GM19455 (cell line): ENCODE measurements around the gene BARX2.
"Not testable (repeated sequence)": the region's sequence is repeated elsewhere in the genome, so short reads cannot be mapped to it uniquely, and the experiment has no call there.

Source experiments
- ATAC-seq: cut with Tn5 transposase; IDR thresholded peaks from one replicate; pipeline ENCODE4 v1.9.1; 2021; ENCODE audit not compliant: unreplicated experiment

The BARX2 gene, protein sequence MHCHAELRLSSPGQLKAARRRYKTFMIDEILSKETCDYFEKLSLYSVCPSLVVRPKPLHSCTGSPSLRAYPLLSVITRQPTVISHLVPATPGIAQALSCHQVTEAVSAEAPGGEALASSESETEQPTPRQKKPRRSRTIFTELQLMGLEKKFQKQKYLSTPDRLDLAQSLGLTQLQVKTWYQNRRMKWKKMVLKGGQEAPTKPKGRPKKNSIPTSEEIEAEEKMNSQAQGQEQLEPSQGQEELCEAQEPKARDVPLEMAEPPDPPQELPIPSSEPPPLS

DNA sequence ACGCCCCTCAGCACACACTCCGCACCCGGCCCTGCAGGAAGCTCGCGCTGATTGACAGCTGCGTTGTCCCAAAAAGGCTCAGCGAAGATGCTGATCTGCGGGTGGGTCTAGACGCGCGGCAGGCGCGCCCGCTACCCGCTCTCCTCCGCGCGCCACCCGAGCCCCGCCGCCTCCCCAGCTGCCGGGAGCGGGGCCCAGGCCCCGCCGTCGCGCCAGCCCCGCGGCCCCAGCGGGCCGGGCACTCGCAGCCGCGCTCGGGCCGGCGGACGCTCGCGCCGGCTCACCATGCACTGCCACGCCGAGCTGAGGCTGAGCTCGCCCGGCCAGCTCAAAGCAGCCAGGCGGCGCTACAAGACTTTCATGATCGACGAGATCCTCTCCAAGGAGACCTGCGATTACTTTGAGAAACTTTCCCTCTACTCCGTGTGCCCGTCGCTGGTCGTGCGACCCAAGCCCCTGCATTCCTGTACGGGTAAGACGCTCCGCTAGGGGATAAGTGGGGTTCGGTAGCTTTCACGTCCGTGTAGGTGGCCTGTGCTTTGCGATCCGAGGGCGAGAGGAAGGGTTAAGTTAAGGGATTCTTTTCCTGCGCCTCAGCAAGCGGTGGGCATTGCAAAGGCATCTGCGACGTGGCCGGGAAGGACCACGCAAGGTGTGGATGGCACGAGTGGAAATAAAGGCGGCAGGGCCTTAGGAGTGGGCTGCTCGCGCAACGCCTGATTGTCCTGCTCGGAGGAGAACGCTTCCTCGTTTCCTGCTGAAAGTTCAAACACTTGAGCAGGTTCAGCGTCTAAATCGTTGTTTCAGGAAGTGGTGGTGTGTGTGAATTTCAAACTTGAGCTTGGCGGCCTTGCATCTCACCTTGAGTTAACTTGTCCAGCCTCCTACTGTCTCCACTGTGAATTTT, at the start of gene BARX2:
BARX2 (plus strand) TSS at position 98 of the 907 bp plus-strand sequence; CDS start at position 286, 188 bp downstream.
- no peak for ATAC-seq

DNA sequence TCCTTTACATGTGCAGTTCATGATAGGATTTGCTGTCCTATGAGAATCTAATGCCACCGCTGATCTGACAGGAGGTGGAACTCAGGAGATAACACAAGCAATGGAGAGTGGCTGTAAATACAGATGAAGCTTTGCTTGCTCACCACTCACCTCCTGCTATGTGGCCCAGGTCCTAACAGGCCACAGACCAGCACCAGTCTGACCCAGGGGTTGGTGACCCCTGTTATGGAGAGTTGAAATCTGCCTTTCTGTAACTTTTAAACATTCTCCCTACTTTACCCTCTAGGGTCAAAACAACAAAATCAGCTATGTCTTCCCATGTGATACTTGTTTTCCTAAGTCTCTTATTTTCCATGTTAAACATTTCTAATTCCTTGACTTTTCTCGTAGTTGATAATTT, 48.7 kb upstream of the BARX2 start:
- no peak for ATAC-seq

DNA sequence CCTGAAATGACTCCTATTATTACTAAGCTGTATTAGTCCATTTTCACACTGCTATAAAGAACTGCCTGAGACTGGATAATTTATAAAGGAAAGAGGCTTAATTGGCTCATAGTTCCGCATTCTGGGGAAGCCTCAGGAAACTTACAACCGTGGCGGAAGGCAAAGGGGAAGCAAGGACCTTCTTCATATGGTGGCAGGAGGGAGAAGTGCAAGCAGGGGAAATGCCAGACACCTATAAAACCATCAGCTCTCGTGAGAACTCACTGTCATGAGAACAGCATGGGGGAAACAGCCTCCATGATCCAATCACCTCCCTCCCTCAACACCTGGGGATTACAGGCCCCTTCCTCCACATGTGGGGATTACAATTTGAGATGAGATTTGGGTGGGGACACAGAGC, 47.9 kb upstream of the BARX2 start:
- not testable (repeated sequence) for ATAC-seq

DNA sequence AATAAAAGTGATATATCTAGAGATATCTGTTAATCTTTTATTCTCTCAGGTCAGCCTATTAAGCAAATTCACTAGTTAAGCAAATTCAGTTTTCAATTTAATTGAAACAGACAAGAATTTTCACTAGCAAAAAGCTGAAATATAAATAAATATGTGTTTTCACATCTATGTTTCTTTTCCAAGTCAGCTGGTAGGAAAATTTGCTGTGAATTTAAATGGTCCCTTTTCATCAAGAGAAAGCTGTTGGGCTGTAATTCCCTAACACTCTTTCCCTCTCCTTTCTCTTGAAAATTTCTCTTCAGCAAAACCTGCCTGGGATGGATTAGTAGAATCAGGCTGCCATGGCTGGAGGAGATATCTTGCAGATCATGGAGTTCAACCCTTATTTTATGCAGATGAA, 46.9 kb upstream of the BARX2 start:
- ATAC-seq = no peak

DNA sequence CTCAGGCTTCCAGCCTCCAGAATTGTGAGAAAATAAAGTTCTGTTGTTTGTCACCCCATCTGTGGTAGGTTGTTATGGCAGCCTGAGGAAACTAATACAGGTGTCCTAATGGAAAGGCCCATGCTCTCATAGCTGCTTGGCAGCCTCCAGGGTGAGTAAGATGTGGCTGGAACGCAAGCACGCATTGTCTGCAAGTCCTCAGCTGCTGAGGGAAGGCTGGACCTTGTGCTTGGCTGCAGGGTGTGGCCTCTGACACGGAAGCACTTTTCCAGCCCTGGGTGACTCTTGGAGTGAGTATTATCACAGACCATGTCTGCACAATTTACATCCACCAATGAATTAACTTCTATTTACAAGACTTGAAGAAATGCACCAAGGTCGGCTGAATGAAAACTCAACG, 44.4 kb upstream of the BARX2 start:
- no peak for ATAC-seq

DNA sequence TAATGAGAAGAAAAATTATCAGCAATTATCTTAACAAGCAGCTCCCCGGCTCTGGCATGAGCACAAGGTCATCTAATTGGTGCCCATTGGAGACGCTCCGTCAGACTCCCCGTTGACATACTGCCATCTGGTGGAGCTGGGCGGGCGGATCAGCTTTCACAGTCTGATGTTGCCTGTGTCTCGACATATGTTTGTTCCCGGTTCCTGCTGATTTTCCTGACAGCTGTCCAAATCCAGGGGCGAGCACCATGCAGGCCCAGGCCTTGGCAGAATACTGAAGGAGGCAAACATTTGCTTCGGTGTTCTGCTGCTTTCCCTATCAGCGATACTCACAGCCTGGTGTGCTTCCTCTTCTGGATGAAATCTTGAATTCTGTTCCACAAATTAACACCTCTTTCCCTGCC, 43.8 kb upstream of the BARX2 start:
- peak; percentile 84 for ATAC-seq

DNA sequence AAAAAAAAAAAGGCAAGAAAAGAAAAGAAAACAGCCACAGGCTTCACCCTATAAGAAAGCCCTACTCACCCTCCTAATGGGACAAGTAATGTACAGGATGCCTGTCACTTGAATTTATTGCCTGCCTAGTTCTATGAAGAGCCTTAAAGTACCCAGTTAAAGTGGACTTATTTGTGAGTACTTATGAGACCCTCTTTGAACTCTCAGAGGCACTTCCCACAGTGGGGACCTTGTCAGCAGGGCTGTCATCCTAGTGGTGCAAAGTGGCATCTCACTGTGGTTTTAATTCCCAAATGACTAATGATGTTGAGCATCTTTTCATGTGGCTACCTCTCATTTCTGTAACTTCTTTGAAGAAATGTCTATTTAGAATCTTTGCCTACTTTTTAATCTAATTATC, 41.8 kb upstream of the BARX2 start:
- no peak for ATAC-seq

DNA sequence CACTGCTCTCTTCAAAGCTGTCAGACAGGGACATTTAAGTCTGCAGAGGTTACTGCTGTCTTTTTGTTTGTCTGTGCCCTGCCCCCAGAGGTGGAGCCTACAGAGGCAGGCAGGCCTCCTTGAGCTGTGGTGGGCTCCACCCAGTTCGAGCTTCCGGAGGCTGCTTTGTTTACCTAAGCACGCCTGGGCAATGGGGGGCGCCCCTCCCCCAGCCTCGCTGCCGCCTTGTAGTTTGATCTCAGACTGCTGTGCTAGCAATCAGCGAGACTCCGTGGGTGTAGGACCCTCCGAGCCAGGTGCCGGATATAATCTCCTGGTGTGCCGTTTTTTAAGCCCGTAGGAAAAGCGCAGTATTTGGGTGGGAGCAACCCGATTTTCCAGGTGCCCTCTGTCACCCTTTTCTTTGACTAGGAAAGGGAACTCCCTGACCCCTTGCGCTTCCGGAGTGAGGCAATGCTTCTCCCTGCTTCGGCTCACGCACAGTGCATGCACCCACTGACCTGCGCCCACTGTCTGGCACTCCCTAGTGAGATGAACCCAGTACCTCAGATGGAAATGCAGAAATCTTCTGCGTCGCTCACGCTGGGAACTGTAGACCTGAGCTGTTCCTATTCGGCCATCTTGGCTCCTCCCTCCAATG, 31.2 kb upstream of the BARX2 start:
- not testable (repeated sequence) for ATAC-seq

DNA sequence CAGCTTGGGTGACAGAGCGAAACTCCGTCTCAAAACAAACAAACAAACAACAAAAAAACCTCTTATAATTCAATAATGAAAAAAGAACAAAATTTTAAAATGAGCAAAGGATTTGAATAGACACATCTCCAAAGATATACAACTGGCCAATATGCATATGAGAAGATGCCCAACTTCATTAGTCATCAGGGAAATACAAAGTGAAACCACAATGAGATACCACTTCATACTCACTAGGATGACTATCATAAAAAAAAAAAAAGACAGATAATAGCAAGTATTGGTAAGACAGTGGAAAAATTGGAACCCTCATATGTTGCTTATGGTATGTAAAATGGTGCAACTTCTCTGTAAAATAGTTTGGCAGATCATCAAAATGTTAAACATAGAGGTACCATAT, 28.7 kb upstream of the BARX2 start:
- no peak for ATAC-seq

DNA sequence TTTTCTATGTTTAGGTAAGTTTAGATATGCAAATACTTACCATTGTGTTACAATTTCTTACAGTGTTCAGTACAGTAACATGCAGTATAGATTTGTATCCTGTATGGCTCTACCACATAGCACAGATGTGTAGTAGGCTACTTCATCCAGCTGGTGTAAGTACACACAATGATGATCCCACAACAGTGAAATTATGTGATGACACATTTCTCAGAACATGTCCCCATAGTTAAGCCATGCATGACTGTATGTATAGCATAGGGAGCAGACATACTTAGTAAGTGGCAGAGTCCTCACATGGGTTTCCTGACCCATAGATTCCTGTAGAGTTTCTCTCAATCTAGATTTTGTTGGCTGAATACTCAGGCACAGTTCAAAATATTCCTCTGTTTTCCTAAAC, 26.8 kb upstream of the BARX2 start:
- no peak for ATAC-seq

DNA sequence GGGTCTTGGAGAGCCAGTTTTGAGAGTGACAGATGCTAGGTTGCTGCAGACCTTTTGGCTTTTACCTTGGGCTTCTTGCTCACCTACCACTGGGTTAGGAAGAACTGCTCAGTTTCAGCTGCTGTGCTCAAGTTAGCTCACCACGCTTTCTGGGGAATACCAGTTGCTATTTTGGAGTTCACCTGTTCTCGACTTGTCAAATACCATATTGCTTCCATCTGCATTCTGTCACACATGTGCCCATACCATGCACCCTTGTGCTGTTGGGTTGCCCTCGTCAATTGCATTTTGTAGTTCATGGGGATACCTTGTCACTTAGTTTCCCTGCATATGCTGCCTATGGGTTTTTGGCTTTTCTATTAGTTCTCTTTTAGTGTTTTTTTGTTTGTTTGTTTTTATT, 23.0 kb upstream of the BARX2 start:
- ATAC-seq = no peak

DNA sequence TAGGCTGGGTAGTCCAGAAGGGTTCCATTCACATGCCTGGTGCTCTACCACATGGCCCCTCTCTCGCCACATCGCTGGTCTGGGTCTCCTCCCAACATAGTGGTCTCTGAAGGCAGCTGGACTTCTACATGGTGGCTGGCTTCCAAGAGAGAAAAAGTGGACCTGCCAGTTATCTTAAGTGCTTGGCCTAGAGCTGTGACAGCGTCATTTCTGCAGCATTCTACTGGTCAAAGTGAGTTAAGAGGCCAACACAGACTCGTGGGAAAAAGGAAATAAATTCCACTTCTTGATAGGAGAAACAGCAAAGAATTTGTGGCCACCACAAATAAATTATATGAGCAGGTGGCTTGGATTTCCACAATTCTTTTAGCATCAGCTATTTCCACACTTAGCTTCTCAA, 21.0 kb upstream of the BARX2 start:
- no peak for ATAC-seq

DNA sequence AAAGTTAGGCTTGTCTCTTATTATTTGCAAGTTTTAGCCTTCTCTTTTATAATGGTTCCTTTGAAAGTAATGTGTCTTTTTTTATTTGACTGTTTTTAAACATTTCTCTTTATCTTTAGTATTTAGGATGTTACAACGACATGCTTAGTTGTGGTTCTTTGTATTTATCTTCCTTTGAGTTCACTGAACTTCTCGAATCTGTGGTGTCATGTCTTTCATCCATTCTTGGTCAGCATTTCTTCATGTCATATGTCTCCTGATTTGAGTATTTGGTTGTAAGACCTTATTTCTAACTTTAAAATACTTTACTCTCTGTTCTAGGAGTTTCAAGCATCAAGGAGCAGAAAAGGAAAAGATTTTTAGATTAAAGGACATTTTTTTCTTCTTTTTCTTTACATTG, 15.9 kb upstream of the BARX2 start:
- ATAC-seq = no peak

DNA sequence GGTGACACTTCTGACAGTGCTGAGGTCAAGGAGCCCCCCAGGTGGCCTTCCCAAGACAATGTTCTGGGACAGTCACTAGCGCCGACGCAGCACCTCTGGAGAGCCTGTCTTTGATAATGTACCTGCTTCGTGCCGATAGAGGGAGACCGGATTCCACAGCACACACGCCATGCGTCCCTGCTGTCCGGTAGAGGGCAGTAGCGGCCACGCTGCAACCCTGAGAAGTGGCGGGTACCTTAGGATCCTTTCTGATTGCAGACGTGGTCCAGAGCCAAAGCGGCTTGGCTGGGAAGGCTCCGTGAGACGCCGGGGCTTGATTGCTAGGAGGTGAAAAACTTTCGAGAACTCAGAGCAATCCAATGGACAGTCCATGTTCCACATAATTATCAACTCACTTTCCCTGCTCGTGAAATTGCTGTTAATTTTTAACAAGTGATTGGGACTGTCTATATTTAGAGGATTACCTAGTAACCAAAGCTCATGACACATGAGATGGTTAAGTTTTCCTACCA, 11.4 kb upstream of the BARX2 start:
- ATAC-seq = peak; percentile 100

DNA sequence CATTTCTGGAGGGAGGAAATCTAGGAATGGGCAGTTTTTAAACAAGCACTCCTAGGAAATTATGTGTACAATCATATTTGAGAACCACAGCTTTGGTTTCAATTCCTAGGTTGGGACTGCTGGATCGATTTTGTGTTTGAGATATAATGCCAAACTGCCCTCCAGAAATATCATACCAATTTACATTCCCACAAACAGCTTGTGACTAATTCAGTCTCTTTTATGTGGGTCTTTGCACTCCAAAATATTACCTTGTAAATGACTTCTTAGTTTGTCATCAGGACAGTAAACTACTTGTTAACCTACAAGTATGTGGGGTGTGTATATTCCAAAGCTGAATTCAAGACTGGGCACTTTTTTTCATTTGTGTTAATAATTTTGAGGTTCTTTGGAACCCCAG, 9.8 kb upstream of the BARX2 start:
- no peak for ATAC-seq

DNA sequence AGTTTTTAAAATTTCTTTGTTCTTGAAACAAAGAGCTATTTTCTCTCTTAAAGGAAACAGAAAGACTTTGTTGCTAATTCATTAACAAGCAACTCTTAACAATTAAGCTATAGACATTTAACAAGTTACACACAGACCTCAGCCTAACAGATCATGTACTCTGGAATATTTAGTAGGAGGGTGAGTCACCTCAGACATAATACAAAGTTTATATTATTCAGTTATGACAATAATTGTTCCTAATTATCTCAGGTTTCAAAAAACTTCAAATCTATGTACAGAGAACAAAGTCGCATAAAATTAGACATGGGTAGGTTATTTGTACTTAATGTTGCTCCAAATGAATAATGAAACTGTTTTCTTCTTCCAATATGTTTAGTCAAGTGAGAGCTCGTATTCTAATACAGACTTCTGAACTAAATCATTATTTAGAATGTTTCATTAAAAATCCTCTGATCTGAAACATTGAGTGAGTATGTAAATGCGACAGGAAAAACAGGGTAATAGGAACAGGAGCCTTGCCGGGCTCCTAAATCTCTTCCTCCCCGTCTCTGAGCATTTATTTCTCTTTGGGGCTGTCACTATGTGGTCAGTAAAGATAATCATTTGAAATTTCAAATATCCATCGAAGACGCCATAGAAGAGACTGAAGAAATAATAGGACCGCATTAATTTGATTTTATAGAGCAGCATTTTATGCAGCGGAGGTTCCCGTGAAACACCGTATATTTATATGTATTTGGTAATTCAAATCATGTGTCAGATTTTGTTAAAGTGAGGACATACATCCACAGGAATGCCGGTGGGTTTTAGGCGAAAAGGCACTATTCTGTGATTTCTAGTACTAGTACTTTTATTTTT, 8.7 kb upstream of the BARX2 start:
- ATAC-seq = no peak

DNA sequence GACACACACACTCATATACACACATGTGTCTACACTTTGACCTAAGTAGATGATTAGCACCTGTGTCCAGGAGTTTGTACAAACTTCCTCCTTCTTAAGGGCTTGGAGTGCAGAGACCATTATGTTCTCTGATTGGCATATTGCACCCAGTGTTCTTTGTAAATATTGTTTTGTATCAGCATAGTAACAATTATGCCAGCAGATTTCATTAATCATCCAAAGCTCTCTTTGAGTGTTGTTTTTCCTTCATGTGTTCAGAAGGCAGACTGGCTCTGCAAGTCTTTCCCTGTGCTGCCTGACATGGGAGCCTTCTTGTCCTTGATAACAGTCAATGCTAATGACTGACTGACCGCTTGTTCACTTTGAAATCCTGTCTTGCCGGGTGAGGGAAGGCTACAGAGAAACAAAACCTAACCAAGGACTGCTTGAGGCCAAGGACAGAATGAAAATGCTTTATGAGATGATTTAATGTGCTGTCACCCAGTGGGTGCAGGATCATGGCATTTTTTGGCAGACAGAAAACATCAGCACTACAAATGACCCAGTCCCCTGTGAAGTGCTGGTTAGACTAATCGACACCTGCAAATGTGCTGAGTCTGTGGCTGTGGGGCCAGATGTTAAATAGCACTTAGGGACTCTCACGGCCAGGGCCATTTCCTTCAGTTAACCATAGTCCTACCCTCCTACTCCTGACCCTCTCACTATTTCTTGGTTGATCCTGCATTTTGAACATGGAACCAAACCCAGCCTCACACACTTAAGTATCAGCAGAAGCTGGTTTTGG, 6.6 kb upstream of the BARX2 start:
- ATAC-seq = no peak

DNA sequence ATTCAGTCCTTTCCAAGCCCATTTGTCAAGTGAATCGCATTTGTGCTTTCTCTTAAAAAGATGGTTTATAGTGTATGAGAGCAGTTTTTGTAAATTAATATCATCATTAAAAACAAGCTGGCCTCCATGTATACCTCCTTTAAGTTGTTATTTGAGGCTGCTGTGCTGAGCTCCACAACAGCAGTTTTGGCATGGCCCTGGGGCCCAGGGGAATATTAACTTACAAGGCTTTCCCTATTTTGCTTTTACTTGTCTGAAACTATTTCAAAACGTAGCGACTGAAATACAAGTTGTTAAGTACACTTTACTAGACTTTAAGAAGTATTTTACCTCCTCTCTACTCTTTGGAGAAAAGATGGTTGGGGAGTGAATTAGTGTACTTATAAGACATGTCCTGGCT, 4.9 kb upstream of the BARX2 start:
- ATAC-seq = no peak

DNA sequence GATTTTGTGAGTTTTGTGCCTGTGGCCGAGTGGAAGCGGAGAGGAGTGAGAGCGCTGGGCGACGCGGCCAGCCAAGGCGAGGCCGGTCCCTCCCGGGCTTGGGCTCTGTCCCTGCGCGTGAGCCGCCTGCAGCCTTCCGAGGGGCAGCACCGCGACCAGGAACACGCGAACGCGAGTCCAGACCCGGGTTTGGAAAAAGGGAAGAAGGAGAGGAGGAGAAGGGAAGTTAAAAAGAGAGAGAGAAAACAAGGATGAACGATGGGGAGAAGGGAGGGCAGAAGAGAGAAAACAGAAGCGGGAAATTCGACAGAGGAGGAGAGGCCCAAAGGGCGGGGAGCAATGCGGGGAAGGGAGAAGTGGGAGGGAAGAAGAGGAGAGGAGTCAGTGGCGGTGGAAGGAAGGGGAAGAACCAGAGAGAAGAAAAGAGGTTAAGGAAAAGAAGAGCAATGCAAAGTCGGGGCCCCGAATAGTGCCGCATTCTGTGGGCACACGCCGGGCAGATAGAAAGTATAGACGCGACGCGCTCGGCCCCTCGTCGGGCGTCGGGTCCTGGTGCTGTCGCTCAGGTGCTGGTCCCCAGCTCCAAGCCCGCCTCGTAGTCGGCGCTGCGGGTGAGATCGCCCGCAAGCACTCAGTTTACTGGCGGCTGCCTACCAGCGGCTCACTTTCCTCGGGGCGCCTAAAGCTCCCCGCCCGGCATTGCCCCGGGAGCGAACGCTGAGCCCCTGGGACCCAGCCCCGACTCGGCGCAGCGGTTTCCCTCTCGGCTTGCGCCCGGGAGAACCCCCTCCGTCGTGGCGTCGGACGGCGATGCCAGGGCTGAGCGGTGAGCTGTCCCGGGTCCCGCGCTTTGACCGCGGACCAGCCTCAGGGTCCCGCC, 2.8 kb upstream of the BARX2 start:
- no peak for ATAC-seq
